Panc1 (cell line): Measurements from ENCODE around the gene THAP4.

Source experiments
- CTCF ChIP-seq: fragments of 450-650 bp; IDR thresholded peaks from 2 replicates; pipeline ENCODE4 v1.5.1; 2017; ENCODE audit warnings: mild to moderate bottlenecking
- POLR2AphosphoS5 ChIP-seq: IDR thresholded peaks from 2 replicates; pipeline ENCODE4 v1.6.1; 2012; ENCODE audit warnings: mild to moderate bottlenecking, low read depth, low read length, moderate library complexity
- REST ChIP-seq, 2 experiments: IDR thresholded peaks; 2 replicates each; pipeline ENCODE4 v1.6.1; 2011 to 2012; ENCODE audit warnings: low read depth in 2 of 2, control low read depth in 1 of 2, low read length in 1 of 2, mild to moderate bottlenecking in 1 of 2, moderate library complexity in 1 of 2; ENCODE audit not compliant: insufficient read depth in 1 of 2
- TCF7L2 ChIP-seq: IDR thresholded peaks from 2 replicates; pipeline ENCODE4 v1.6.1; 2011; ENCODE audit warnings: mild to moderate bottlenecking, low read depth, low read length, inconsistent platforms

DNA sequence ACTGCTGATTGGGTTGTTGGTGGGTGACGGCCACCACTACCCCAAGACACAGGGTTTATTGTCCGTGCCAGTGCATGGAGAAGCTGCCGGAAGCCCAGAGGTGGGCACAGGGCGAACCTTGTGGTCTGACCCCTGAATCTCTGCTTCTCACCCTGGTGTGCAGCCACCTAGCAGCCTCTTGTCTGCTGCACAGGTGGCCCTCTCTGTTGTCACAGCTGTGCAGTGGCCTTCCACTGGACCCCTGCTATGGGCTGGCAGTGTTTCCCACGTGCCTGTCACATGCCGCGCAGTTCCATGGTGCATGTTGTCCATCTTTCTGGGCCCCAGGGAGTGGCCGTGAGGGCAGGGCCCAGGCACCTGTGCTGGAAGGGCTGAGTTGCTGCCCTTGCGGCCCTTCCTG, 15.8 kb upstream of the THAP4 start:
- TF ChIP-seq CTCF (no peak), REST (IDR thresholded peaks at IDR 0.05; ENCODE audit: insufficient read depth in 1 of 2, low read depth in 2 of 2, low read length in 1 of 2) (no peak), POLR2AphosphoS5 (no peak), TCF7L2 (no peak)
